Measurements from ENCODE around the gene ZNG1A.
"Not testable (repeated sequence)": the region's sequence is repeated elsewhere in the genome, so short reads cannot be mapped to it uniquely, and the experiment has no call there.

ZNG1A gene

DNA sequence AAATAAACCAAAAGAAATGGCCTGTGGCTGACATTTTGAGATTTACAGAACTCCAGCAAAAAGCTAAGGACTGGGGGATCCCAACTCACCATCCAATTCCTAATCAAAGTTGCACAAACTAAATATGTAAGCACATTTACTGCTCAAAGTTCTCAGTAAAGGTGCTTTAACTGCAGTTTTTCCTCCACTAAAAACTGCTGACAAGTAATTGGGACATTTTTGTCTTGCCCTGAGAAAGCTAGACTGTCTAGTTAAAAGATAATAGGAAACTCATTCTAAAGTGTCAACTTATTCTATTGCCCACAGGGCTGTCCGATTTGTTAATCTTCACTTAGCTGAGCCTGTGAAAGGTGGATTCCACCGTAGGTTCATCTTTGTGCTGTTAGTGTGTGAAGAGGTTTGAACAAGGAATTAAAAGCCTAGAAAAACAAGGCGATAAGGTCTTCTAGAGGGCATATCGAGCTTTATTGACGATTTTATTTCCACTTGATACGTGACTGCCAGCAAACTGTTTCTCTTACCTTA, 36.8 kb upstream of the ZNG1A start:
- no peaks in the 10 kb centered on the region for H3K4me1 ChIP-seq (ENCODE audit: control insufficient read depth, insufficient read depth, low read length, poor library complexity, severe bottlenecking)
- peak overlapping the region; percentile 61 for H3K4me3 ChIP-seq (ENCODE audit: extremely low read depth, insufficient read depth, low read length, poor library complexity, severe bottlenecking)
- H3K27ac ChIP-seq (ENCODE audit: low read depth, low read length, severe bottlenecking), result no peak overlapping the region

DNA sequence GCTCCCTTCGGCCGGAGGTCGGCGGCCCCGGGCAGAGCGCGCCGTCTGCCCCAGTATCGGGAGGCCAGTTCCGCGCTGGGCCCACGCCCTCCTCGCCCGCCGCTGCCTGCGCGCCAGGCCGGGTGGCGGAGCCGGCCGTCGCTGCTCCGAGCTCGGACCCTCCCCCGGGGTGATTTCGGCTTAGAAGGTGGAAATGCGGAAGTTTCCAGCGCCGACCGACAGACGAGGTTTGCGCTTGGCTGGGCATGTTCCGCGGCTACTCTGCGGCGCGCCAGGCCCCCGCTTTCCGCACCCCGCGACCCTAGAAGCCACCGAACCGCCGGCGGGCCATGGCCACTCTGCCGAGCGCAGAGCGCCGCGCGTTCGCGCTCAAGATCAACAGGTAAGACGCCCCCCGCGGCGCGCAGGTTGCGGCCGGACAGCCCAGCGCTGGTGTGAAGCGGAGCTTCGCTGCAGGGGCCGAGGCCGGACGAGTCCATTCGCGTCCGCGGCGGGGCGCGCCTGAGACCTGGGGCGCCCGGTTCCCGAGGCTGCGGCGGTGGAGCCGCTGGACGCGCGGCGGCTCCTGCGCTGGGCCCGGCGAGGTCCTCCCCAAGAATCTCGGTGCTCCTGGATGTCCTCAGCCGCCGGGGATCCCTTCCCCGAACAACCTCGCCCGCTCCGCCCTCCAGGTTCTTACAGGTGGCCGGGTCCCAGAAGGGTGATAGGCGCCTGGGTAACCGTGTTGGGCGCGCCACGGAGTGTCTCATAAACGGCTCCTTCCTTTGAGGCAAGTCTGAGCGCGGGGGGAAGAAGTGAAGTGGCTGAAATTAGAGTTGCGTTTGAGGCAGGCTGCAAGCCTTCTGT, 36.0 kb upstream of the ZNG1A start, which contains the start of gene DOCK8:
Gene DOCK8, plus strand, starts transcription at position 218 of the 846 bp plus-strand sequence. Its CDS starts 112 bp downstream, at position 330.
- Histone ChIP-seq H3K4me1 (ENCODE audit: control insufficient read depth, insufficient read depth, low read length, poor library complexity, severe bottlenecking) (no peaks in the 10 kb centered on the region), H3K4me3 (ENCODE audit: extremely low read depth, insufficient read depth, low read length, poor library complexity, severe bottlenecking) (peak within 1 kb of the TSS; percentile 61), H3K9me3 (ENCODE audit: control insufficient read depth, low read length) (no peaks in the 10 kb centered on the region), H3K36me3 (ENCODE audit: control insufficient read depth, insufficient read depth, low read length) (no peaks in the 10 kb centered on the region), H3K27ac (ENCODE audit: low read depth, low read length, severe bottlenecking) (peak within 1 kb of the TSS; percentile 29)
- 0 to 1% methylated on average over 61 to 89 of the region's 103 CpGs for WGBS, 2 experiments (ENCODE audit: insufficient coverage in 2 of 2)

More for the DNA sequence above, 36.8 kb upstream of the ZNG1A start:
- no peaks in the 10 kb centered on the region for H3K9me3 ChIP-seq (ENCODE audit: control insufficient read depth, low read length)
- no peaks in the 10 kb centered on the region for H3K36me3 ChIP-seq (ENCODE audit: control insufficient read depth, insufficient read depth, low read length)
- 67 to 70% methylated on average over 1 to 4 of the region's 6 CpGs for WGBS, 2 experiments (ENCODE audit: insufficient coverage in 2 of 2)

GRCh38 chr9:214351-214647, 35.4 kb upstream of the ZNG1A start:
- 7 to 9% methylated on average over 6 to 10 of the region's 14 CpGs for WGBS, 2 experiments (ENCODE audit: insufficient coverage in 2 of 2)
- Histone ChIP-seq H3K4me1 (ENCODE audit: control insufficient read depth, insufficient read depth, low read length, poor library complexity, severe bottlenecking) (no peaks in the 10 kb centered on the region), H3K4me3 (ENCODE audit: extremely low read depth, insufficient read depth, low read length, poor library complexity, severe bottlenecking) (peak overlapping the region; percentile 61), H3K27ac (ENCODE audit: low read depth, low read length, severe bottlenecking) (peak overlapping the region; percentile 29), H3K36me3 (ENCODE audit: control insufficient read depth, insufficient read depth, low read length) (no peaks in the 10 kb centered on the region), H3K9me3 (ENCODE audit: control insufficient read depth, low read length) (no peaks in the 10 kb centered on the region)

GRCh38 chr9:213901-214300, 35.0 kb upstream of the ZNG1A start:
- WGBS, 2 experiments (ENCODE audit: insufficient coverage in 2 of 2), result 92 to 96% methylated on average over 21 to 23 of the region's 24 CpGs
- not testable (repeated sequence) for H3K4me1 ChIP-seq (ENCODE audit: control insufficient read depth, insufficient read depth, low read length, poor library complexity, severe bottlenecking); H3K36me3 ChIP-seq (ENCODE audit: control insufficient read depth, insufficient read depth, low read length); H3K27ac ChIP-seq (ENCODE audit: low read depth, low read length, severe bottlenecking); H3K9me3 ChIP-seq (ENCODE audit: control insufficient read depth, low read length)
- peak overlapping the region; percentile 61 for H3K4me3 ChIP-seq (ENCODE audit: extremely low read depth, insufficient read depth, low read length, poor library complexity, severe bottlenecking)

DNA sequence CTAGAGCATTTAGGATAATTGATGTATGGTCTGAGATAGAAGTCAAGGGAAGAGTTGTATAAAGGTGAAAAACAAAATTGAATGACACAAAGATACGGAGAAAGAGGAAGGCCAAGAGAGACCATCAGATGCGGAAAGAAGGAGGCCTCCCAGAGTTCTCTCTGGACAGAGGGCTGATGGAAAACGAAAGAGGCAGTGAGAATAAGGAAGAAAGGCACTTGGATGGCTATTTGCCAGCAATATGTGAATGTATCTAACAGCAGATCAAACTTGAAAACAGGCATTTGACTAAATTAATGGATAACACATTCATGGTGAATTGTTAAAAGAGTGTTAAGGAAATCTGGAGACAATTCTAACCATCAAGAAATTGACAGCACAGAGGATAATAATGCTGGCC, 33.4 kb upstream of the ZNG1A start:
- Histone ChIP-seq H3K36me3 (ENCODE audit: control insufficient read depth, insufficient read depth, low read length) (no peaks in the 10 kb centered on the region), H3K4me1 (ENCODE audit: control insufficient read depth, insufficient read depth, low read length, poor library complexity, severe bottlenecking) (no peaks in the 10 kb centered on the region), H3K4me3 (ENCODE audit: extremely low read depth, insufficient read depth, low read length, poor library complexity, severe bottlenecking) (no peak overlapping the region), H3K9me3 (ENCODE audit: control insufficient read depth, low read length) (no peaks in the 10 kb centered on the region), H3K27ac (ENCODE audit: low read depth, low read length, severe bottlenecking) (no peak overlapping the region)
- 94 to 96% methylated on average over 3 of the region's 3 CpGs for WGBS, 2 experiments (ENCODE audit: insufficient coverage in 2 of 2)

DNA sequence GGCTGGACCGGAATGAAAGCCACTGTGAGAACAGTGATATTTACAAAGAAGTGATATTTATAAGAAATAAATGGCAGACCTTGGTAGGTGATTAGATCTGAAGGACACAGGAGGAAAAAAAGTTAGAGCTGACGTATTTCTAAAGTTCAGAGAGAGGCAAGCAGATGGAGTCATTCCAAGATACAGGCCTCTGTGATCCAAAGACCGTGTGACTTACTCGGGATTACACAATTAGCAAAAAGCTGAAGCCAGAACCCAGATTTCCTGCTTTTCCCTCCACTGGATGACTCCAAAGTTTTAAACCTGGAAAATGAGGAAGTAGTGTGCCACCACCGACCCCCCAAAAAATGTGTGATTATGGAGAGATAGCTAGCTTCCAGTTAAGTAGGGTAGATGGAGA, 32.7 kb upstream of the ZNG1A start:
- H3K9me3 ChIP-seq (ENCODE audit: control insufficient read depth, low read length), result no peaks in the 10 kb centered on the region
- no peak overlapping the region for H3K4me3 ChIP-seq (ENCODE audit: extremely low read depth, insufficient read depth, low read length, poor library complexity, severe bottlenecking)
- WGBS, 2 experiments (ENCODE audit: insufficient coverage in 2 of 2), result 88 to 89% methylated on average over 3 to 4 of the region's 5 CpGs
- H3K4me1 ChIP-seq (ENCODE audit: control insufficient read depth, insufficient read depth, low read length, poor library complexity, severe bottlenecking), result no peaks in the 10 kb centered on the region
- H3K27ac ChIP-seq (ENCODE audit: low read depth, low read length, severe bottlenecking), result no peak overlapping the region
- H3K36me3 ChIP-seq (ENCODE audit: control insufficient read depth, insufficient read depth, low read length), result no peaks in the 10 kb centered on the region

- H3K4me3 ChIP-seq (ENCODE audit: extremely low read depth, insufficient read depth, low read length, poor library complexity, severe bottlenecking), result no peak overlapping the region
- no peaks in the 10 kb centered on the region for H3K36me3 ChIP-seq (ENCODE audit: control insufficient read depth, insufficient read depth, low read length)
- WGBS, 2 experiments (ENCODE audit: insufficient coverage in 2 of 2), result 86 to 100% methylated on average over 6 of the region's 7 CpGs
- H3K4me1 ChIP-seq (ENCODE audit: control insufficient read depth, insufficient read depth, low read length, poor library complexity, severe bottlenecking), result no peaks in the 10 kb centered on the region
- no peak overlapping the region for H3K27ac ChIP-seq (ENCODE audit: low read depth, low read length, severe bottlenecking)
- no peaks in the 10 kb centered on the region for H3K9me3 ChIP-seq (ENCODE audit: control insufficient read depth, low read length)
Measured at GRCh38 chr9:211036-211435, 32.2 kb upstream of the ZNG1A start.

DNA sequence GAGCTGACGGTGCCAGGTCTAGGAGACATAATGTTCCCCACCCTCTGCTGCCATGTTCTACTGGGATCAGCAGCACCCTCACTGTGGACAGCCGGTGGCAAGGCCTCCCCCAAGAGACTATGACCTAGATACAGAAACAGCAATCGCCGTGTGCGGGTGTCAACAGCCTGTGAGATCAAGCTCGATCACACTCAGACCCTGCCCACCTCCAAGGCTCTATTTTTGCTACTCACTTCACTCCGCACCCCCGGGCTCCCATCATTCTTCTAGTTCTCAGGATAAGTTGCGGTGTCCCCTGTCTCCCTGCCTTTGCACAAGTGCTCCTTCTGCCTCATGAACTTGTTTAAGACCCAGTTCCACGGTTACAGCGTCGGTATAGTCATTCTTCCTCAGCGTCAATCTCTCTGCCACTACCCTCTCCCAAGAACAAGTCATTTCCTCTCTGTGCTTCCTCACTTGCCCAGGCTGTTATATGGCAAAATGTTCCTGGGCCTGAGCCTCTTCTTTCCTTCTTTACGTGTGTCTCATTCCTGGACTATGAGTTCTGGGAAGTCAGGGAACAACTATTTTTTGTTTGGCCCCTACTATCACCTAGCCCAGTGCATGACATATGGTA, 30.4 kb upstream of the ZNG1A start:
- no peaks in the 10 kb centered on the region for H3K4me1 ChIP-seq (ENCODE audit: control insufficient read depth, insufficient read depth, low read length, poor library complexity, severe bottlenecking)
- H3K9me3 ChIP-seq (ENCODE audit: control insufficient read depth, low read length), result no peaks in the 10 kb centered on the region
- no peak overlapping the region for H3K4me3 ChIP-seq (ENCODE audit: extremely low read depth, insufficient read depth, low read length, poor library complexity, severe bottlenecking)
- H3K36me3 ChIP-seq (ENCODE audit: control insufficient read depth, insufficient read depth, low read length), result no peaks in the 10 kb centered on the region
- WGBS, 2 experiments (ENCODE audit: insufficient coverage in 2 of 2), result 78 to 85% methylated on average over 12 to 13 of the region's 14 CpGs
- no peak overlapping the region for H3K27ac ChIP-seq (ENCODE audit: low read depth, low read length, severe bottlenecking)

- no peaks in the 10 kb centered on the region for H3K36me3 ChIP-seq (ENCODE audit: control insufficient read depth, insufficient read depth, low read length)
Measured at GRCh38 chr9:206481-206880, 27.6 kb upstream of the ZNG1A start.

DNA sequence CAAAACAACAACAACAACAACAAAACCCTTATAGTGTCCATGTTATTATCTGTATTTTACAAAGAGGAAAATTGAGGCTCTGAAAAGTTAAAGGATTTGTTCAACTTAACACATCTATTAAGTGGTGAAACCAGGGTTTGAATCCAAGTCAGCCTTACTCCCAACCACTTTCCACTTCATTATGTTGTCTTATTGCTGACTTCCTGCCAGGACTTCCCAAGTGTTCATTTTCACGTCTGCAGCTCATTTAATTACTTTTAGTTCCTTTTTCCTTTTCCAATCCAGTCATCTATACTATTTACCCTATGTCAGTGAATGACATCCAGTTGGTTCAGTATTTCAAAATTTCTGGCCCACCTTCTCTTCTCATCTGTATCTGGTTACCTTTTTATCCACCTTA, 20.7 kb upstream of the ZNG1A start:
- no CpG with 5 or more reads among the region's 1 CpG for WGBS, 2 experiments (ENCODE audit: insufficient coverage in 2 of 2)
- not testable (repeated sequence) for H3K36me3 ChIP-seq (ENCODE audit: control insufficient read depth, insufficient read depth, low read length); H3K4me1 ChIP-seq (ENCODE audit: control insufficient read depth, insufficient read depth, low read length, poor library complexity, severe bottlenecking); H3K9me3 ChIP-seq (ENCODE audit: control insufficient read depth, low read length); H3K4me3 ChIP-seq (ENCODE audit: extremely low read depth, insufficient read depth, low read length, poor library complexity, severe bottlenecking); H3K27ac ChIP-seq (ENCODE audit: low read depth, low read length, severe bottlenecking)

More at GRCh38 chr9:206481-206880, 27.6 kb upstream of the ZNG1A start:
- Histone ChIP-seq H3K9me3 (ENCODE audit: control insufficient read depth, low read length) (no peaks in the 10 kb centered on the region), H3K27ac (ENCODE audit: low read depth, low read length, severe bottlenecking) (no peak overlapping the region), H3K4me1 (ENCODE audit: control insufficient read depth, insufficient read depth, low read length, poor library complexity, severe bottlenecking) (no peaks in the 10 kb centered on the region), H3K4me3 (ENCODE audit: extremely low read depth, insufficient read depth, low read length, poor library complexity, severe bottlenecking) (no peak overlapping the region)
- no CpG with 5 or more reads among the region's 1 CpG for WGBS, 2 experiments (ENCODE audit: insufficient coverage in 2 of 2)

Data from mesodermal cell (in vitro differentiated cells).